Fibroblast of lung (primary cell): Measurements from ENCODE around the gene DCLK2. TPM values are rescaled to one million over a fixed set of nuclear protein-coding genes. Genes with fewer than 3 reads are reported as not detected.

Experiments used
- DNase-seq, 2 donors: peaks; one replicate each; pipeline versions ENCODE4 v3.0.0 to v3.0.0-alpha.2; 2010; ENCODE audit warnings: low read depth in 2 of 2
- H2AFZ ChIP-seq: 2 replicates; pipeline ENCODE4 v1.5.1; 2012; ENCODE audit warnings: low read length, control low read depth, inconsistent platforms
- H3K27ac ChIP-seq: 2 replicates; pipeline ENCODE4 v1.5.1; 2011; ENCODE audit warnings: low read length, control low read depth; ENCODE audit not compliant: insufficient read depth
- H3K27me3 ChIP-seq: 2 replicates; pipeline ENCODE4 v1.5.1; 2011; ENCODE audit warnings: mild to moderate bottlenecking, low read length; ENCODE audit not compliant: control insufficient read depth, insufficient read depth
- H3K36me3 ChIP-seq: 2 replicates; pipeline ENCODE4 v1.5.1; 2011; ENCODE audit warnings: low read length; ENCODE audit not compliant: control insufficient read depth, insufficient read depth
- H3K4me1 ChIP-seq: 2 replicates; pipeline ENCODE4 v1.5.1; 2011; ENCODE audit warnings: low read length; ENCODE audit not compliant: control insufficient read depth, insufficient read depth; ENCODE audit errors: extremely low read depth
- H3K4me2 ChIP-seq: 2 replicates; pipeline ENCODE4 v1.5.1; 2011; ENCODE audit warnings: low read length, control low read depth; ENCODE audit not compliant: insufficient read depth; ENCODE audit errors: extremely low read depth
- H3K4me3 ChIP-seq, 4 experiments: fragments of 200-600 bp in 1 of 4; sonication (generic) in 1 of 4; replicated peaks in 1 of 4; 2 replicates each; pipeline ENCODE4 v1.5.1; 2011 to 2016; ENCODE audit warnings: low read length in 4 of 4, low read depth in 3 of 4, mild to moderate bottlenecking in 3 of 4, control low read depth in 2 of 4, inconsistent platforms in 1 of 4, mixed read lengths in 1 of 4; ENCODE audit not compliant: insufficient read depth in 1 of 4; ENCODE audit errors: control extremely low read depth in 1 of 4
- H3K79me2 ChIP-seq: 2 replicates; pipeline ENCODE4 v1.5.1; 2012; ENCODE audit warnings: mild to moderate bottlenecking, low read length, inconsistent platforms; ENCODE audit not compliant: control insufficient read depth, insufficient read depth
- H3K9ac ChIP-seq: 2 replicates; pipeline ENCODE4 v1.5.1; 2011; ENCODE audit warnings: mild to moderate bottlenecking, low read length, control low read depth; ENCODE audit not compliant: insufficient read depth
- H3K9me3 ChIP-seq: 2 replicates; pipeline ENCODE4 v1.5.1; 2012; ENCODE audit warnings: low read depth, low read length; ENCODE audit not compliant: control insufficient read depth, insufficient read depth
- H4K20me1 ChIP-seq: 2 replicates; pipeline ENCODE4 v1.5.1; 2011; ENCODE audit warnings: low read length; ENCODE audit not compliant: control insufficient read depth, insufficient read depth; ENCODE audit errors: extremely low read depth
- CTCF ChIP-seq, 2 donors: IDR thresholded peaks in 1 of 2; conservative IDR thresholded peaks in 1 of 2; 1 replicate in 1 of 2; 2 replicates in 1 of 2; pipeline ENCODE4 v1.5.1; 2011 to 2012; ENCODE audit warnings: low read length in 2 of 2, control low read depth in 1 of 2, inconsistent platforms in 1 of 2, low read depth in 1 of 2, mild to moderate bottlenecking in 1 of 2
- EZH2 ChIP-seq: IDR thresholded peaks from 2 replicates; pipeline ENCODE4 v1.5.1; 2012; ENCODE audit warnings: low read length, control low read depth, mild to moderate bottlenecking; ENCODE audit errors: missing control alignments
- polyA plus RNA-seq, 2 donors: library from polyadenylated mRNA; depleted of rRNA in 1 of 2; stranded (reverse) in 1 of 2; unstranded in 1 of 2; fragments of >200 nt; gene quantifications; 2 replicates each; pipeline ENCODE4 v1.2.1, GENCODE V29; 2011 to 2012; ENCODE audit warnings: missing spikeins in 1 of 2
- total RNA-seq: library from RNA; depleted of rRNA; stranded (reverse); fragments of >200 nt; gene quantifications from 2 replicates; pipeline ENCODE4 v1.2.1, GENCODE V29; 2014

Gene DCLK2
- total and polyA plus RNA-seq, 2 donors (not counting 1 experiment from before 2014, with no cell fraction given) = 3.8 to 14.0 TPM

- no peaks in the 10 kb centered on the region for H4K20me1 ChIP-seq
- H3K27ac ChIP-seq = no peak overlapping the region
- peaks cover 2% of the 10 kb centered on the region for H3K4me1 ChIP-seq
- no peaks in the 10 kb centered on the region for H3K9me3 ChIP-seq
- H3K36me3 ChIP-seq = no peaks in the 10 kb centered on the region
- no peak overlapping the region for H3K4me3 ChIP-seq
- no peak for TF ChIP-seq EZH2
- TF ChIP-seq CTCF (conservative IDR thresholded peaks at IDR 0.05 in 1 of 2, IDR thresholded peaks at IDR 0.05 in 1 of 2; ENCODE audit: low read depth in 1 of 2, low read length in 2 of 2) = no peak
- no peak overlapping the region for H3K9ac ChIP-seq
- H2AFZ ChIP-seq = no peak overlapping the region
- H3K79me2 ChIP-seq = no peaks in the 10 kb centered on the region
- no peak overlapping the region for H3K4me2 ChIP-seq
- no peaks in the 10 kb centered on the region for H3K27me3 ChIP-seq
- no peak for DNase-seq
Observed at GRCh38 chr4:150215601-150216000, 137.4 kb downstream of the DCLK2 start.

GRCh38 chr4:150216726-150217125 is 138.5 kb downstream of the DCLK2 start:
- no peaks in the 10 kb centered on the region for H3K27me3 ChIP-seq
- H2AFZ ChIP-seq = no peak overlapping the region
- H3K9ac ChIP-seq = no peak overlapping the region
- no peak for TF ChIP-seq CTCF (conservative IDR thresholded peaks at IDR 0.05 in 1 of 2, IDR thresholded peaks at IDR 0.05 in 1 of 2; ENCODE audit: low read depth in 1 of 2, low read length in 2 of 2)
- no peak for TF ChIP-seq EZH2
- no peaks in the 10 kb centered on the region for H3K79me2 ChIP-seq
- no peaks in the 10 kb centered on the region for H3K36me3 ChIP-seq
- H3K9me3 ChIP-seq = no peaks in the 10 kb centered on the region
- no peak overlapping the region for H3K27ac ChIP-seq
- H3K4me3 ChIP-seq = no peak overlapping the region
- H3K4me1 ChIP-seq = no peaks in the 10 kb centered on the region
- H3K4me2 ChIP-seq = no peak overlapping the region
- no peak for DNase-seq
- no peaks in the 10 kb centered on the region for H4K20me1 ChIP-seq

- no peak overlapping the region for H2AFZ ChIP-seq
- no peaks in the 10 kb centered on the region for H3K4me1 ChIP-seq
- H3K4me2 ChIP-seq = no peak overlapping the region
- H4K20me1 ChIP-seq = no peaks in the 10 kb centered on the region
- H3K36me3 ChIP-seq = no peaks in the 10 kb centered on the region
- DNase-seq = peak; percentile 72 to 89
- no peak overlapping the region for H3K4me3 ChIP-seq
- H3K9ac ChIP-seq = no peak overlapping the region
- H3K27me3 ChIP-seq = no peaks in the 10 kb centered on the region
- H3K27ac ChIP-seq = no peak overlapping the region
- no peaks in the 10 kb centered on the region for H3K79me2 ChIP-seq
- no peak for TF ChIP-seq EZH2
- peak; percentile 38 to 46 for TF ChIP-seq CTCF (conservative IDR thresholded peaks at IDR 0.05 in 1 of 2, IDR thresholded peaks at IDR 0.05 in 1 of 2; ENCODE audit: low read depth in 1 of 2, low read length in 2 of 2)
- no peaks in the 10 kb centered on the region for H3K9me3 ChIP-seq
Observed at GRCh38 chr4:150217192-150217591, 138.9 kb downstream of the DCLK2 start.
